Cardiac fibroblast (primary cell): Measurements from ENCODE around the gene SUMO4.

Experiments
- DNase-seq, 2 donors: peaks; one replicate each; pipeline versions ENCODE4 v3.0.0 to v3.0.0-alpha.2; 2010; ENCODE audit warnings: low read depth in 2 of 2
- H3K4me3 ChIP-seq, 2 donors: replicated peaks in 1 of 2; 1 replicate in 1 of 2; 2 replicates in 1 of 2; pipeline ENCODE4 v1.5.1; 2011; ENCODE audit warnings: low read depth in 2 of 2, low read length in 2 of 2, mild to moderate bottlenecking in 2 of 2, moderate library complexity in 1 of 2
- CTCF ChIP-seq: IDR thresholded peaks from one replicate; pipeline ENCODE4 v1.5.1; 2011; ENCODE audit warnings: low read depth, mild to moderate bottlenecking, low read length, inconsistent platforms

Gene SUMO4

GRCh38 chr6:149400050-149400449, at the start of gene SUMO4:
SUMO4 (plus strand) TSS chr6:149400262; CDS start chr6:149400392, 130 bp downstream.
- DNase-seq, result no peak
- TF ChIP-seq CTCF, result no peak
- no peak within 1 kb of the TSS for H3K4me3 ChIP-seq

- H3K4me3 ChIP-seq, result no peak overlapping the region
- TF ChIP-seq CTCF, result no peak
- no peak for DNase-seq
Measured at GRCh38 chr6:149354009-149354408, 46.1 kb upstream of the SUMO4 start.

- DNase-seq, result no peak
- H3K4me3 ChIP-seq, result no peak overlapping the region
- no peak for TF ChIP-seq CTCF
Measured at GRCh38 chr6:149356081-149356750, 43.8 kb upstream of the SUMO4 start.

- H3K4me3 ChIP-seq, result no peak overlapping the region
- no peak for TF ChIP-seq CTCF
- no peak for DNase-seq
Measured at GRCh38 chr6:149357726-149358538, 42.1 kb upstream of the SUMO4 start.

GRCh38 chr6:149359440-149359839, 40.6 kb upstream of the SUMO4 start:
- no peak for DNase-seq
- TF ChIP-seq CTCF, result no peak
- no peak overlapping the region for H3K4me3 ChIP-seq

- no peak for TF ChIP-seq CTCF
- no peak overlapping the region for H3K4me3 ChIP-seq
- no peak for DNase-seq
Measured at GRCh38 chr6:149360536-149360935, 39.5 kb upstream of the SUMO4 start.
